AG04450 (cell line): ENCODE results near the gene ARID5A. TPM values are rescaled to one million over a fixed set of nuclear protein-coding genes. Genes with fewer than 3 reads are reported as not detected.

Experiments used
- CTCF ChIA-PET: fragments of 300-600, 350-600 bp; formaldehyde crosslinking; extraction: SDS; loops from one replicate; lab custom pipeline; 2022; ENCODE audit warnings: antibody characterized with exemption, inconsistent platforms; lab: Charles Lee
- POLR2A ChIA-PET: fragments of 350-600 bp; formaldehyde crosslinking; extraction: SDS; loops from one replicate; lab custom pipeline; 2021; ENCODE audit warnings: antibody characterized with exemption, inconsistent platforms; lab: Yijun Ruan, JAX
- DNase-seq: peaks from one replicate; pipeline ENCODE4 v3.0.0-alpha.2; 2011; ENCODE audit warnings: low read depth, low spot score
- H3K27ac ChIP-seq: one replicate; pipeline ENCODE4 v1.5.1; 2012; ENCODE audit warnings: low read depth, low read length, control low read depth
- H3K27me3 ChIP-seq: one replicate; pipeline ENCODE4 v1.6.0; 2012; ENCODE audit warnings: low read length; ENCODE audit not compliant: control insufficient read depth, insufficient read depth
- H3K4me3 ChIP-seq: 2 replicates; pipeline ENCODE4 v1.5.1; 2011; ENCODE audit warnings: mild to moderate bottlenecking, low read depth, low read length, control low read depth
- H3K9me3 ChIP-seq: 2 replicates; pipeline ENCODE4 v1.5.1; 2012; ENCODE audit warnings: low read length; ENCODE audit not compliant: control insufficient read depth, insufficient read depth
- CTCF ChIP-seq: IDR thresholded peaks from 2 replicates; pipeline ENCODE4 v1.5.1; 2011; ENCODE audit warnings: low read depth, low read length, control low read depth, inconsistent platforms
- polyA plus RNA-seq: library from polyadenylated mRNA; depleted of rRNA; stranded (reverse); fragments of >200 nt; gene quantifications from 2 replicates; pipeline ENCODE4 v1.2.3, GENCODE V29; 2011

ARID5A gene
- polyA plus RNA-seq, 1 experiment: 3.1 TPM

- DNase-seq: no peak
- TF ChIP-seq CTCF: no peak
- H3K27ac ChIP-seq: no peak overlapping the region
- no peaks in the 10 kb centered on the region for H3K27me3 ChIP-seq
- H3K4me3 ChIP-seq: no peak overlapping the region
- CTCF ChIA-PET: interaction anchor here (0.8 to 6.9 kb wide), 3 partner anchors 12 to 56 kb away, joined by 3 to 46 read pairs (median 3); no protein-coding TSS in a partner anchor
- H3K9me3 ChIP-seq: no peaks in the 10 kb centered on the region; the same call in 1 of the 2 replicates
- POLR2A ChIA-PET: interaction anchor here (0.6 kb wide), 1 partner anchor 11 kb away, joined by 4 read pairs; no protein-coding TSS in a partner anchor
Measured at GRCh38 chr2:96542357-96542977, 5.9 kb downstream of the ARID5A start.

- Histone ChIP-seq H3K27me3 (no peaks in the 10 kb centered on the region), H3K4me3 (no peak overlapping the region), H3K27ac (no peak overlapping the region), H3K9me3 (no peaks in the 10 kb centered on the region)
- TF ChIP-seq CTCF: no peak
- no peak for DNase-seq
- ChIA-PET POLR2A (no interaction called here), CTCF (interaction anchor here (0.6 kb wide), 1 partner anchor 171 kb away, joined by 4 read pairs; no protein-coding TSS in a partner anchor)
Measured at GRCh38 chr2:96546321-96546720, 9.8 kb downstream of the ARID5A start.

DNA sequence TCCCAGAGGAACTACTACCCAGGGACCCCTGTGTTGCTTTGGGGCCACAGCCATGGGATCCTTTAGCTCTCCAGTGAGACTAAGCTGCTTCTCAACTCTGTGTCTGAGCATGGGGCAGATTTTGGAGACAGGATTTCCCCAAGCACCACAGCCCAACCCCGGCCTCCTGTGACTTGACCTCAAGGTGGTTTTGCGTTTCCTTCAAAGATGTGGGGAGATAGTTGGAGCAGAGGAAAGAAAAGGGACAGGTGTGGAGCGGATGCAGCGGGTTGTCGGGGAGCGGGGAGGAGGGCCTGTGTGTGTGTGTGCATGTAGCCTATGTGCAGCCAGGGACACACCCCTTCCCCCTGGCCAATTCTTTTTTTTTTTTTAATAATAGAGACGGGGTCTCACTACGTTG is 10.2 kb downstream of the ARID5A start:
- H3K9me3 ChIP-seq: no peaks in the 10 kb centered on the region
- POLR2A ChIA-PET: no interaction called here
- H3K27me3 ChIP-seq: no peaks in the 10 kb centered on the region
- TF ChIP-seq CTCF: no peak
- no peak overlapping the region for H3K4me3 ChIP-seq
- CTCF ChIA-PET: interaction anchor here (0.6 kb wide), 1 partner anchor 171 kb away, joined by 4 read pairs; no protein-coding TSS in a partner anchor
- H3K27ac ChIP-seq: no peak overlapping the region
- no peak for DNase-seq

DNA sequence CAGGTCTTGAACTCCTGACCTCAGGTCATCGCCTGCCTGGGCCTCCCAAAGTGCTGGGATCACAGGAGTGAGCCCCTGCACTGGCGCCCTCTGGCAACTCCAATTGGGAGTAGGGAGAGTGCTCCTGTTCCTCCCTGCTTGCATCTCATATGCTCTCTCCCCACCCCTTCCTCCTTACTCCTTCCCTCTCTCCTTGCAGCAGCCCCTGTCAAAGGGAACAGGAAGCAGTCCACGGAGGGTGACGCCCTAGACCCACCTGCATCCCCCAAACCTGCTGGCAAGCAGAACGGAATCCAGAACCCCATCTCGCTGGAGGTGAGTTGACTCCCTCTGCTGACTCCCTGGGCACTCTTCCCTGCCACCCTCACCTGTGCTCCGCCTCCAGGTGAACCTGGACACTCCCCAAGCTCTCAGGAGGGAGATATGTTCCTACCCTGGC is 10.7 kb downstream of the ARID5A start:
- ChIA-PET CTCF (no interaction called here), POLR2A (no interaction called here)
- no peak for DNase-seq
- TF ChIP-seq CTCF: no peak
- Histone ChIP-seq H3K4me3 (no peak overlapping the region), H3K27me3 (no peaks in the 10 kb centered on the region), H3K9me3 (no peaks in the 10 kb centered on the region), H3K27ac (no peak overlapping the region)

GRCh38 chr2:96547731-96548171 is 11.2 kb downstream of the ARID5A start:
- ChIA-PET POLR2A (interaction anchor here (1.0 kb wide), 1 partner anchor 16 kb away, joined by 3 read pairs; no protein-coding TSS in a partner anchor), CTCF (interaction anchor here (1.0 to 1.2 kb wide), 2 partner anchors 14 to 37 kb away, joined by 3 to 5 read pairs; no protein-coding TSS in a partner anchor)
- H3K9me3 ChIP-seq: no peaks in the 10 kb centered on the region
- no peak overlapping the region for H3K4me3 ChIP-seq
- H3K27ac ChIP-seq: no peak overlapping the region
- no peaks in the 10 kb centered on the region for H3K27me3 ChIP-seq
- TF ChIP-seq CTCF: no peak
- DNase-seq: no peak
